Smooth muscle cell (in vitro differentiated cells): ENCODE data around the gene ATXN1. TPM values are rescaled to one million over a fixed set of nuclear protein-coding genes. Genes with fewer than 3 reads are reported as not detected.

Experiments
- DNase-seq: peaks from one replicate; lab custom pipeline; 2025; ENCODE audit not compliant: unreplicated experiment; lab: John Stamatoyannopoulos, UW
- H2AFZ ChIP-seq: fragments of 200-600 bp; sonication (generic); 2 replicates; pipeline ENCODE4 v1.6.0; 2016; ENCODE audit warnings: antibody characterized with exemption, low read depth, mild to moderate bottlenecking
- H3F3A ChIP-seq: fragments of 200-600 bp; sonication (generic); 2 replicates; pipeline ENCODE4 v1.6.0; 2017; ENCODE audit warnings: antibody characterized with exemption, low read depth
- H3K27ac ChIP-seq: fragments of 200-600 bp; sonication (generic); 2 replicates; pipeline ENCODE4 v1.5.1; 2016; ENCODE audit warnings: low read depth, mild to moderate bottlenecking
- H3K27me3 ChIP-seq: fragments of 200-600 bp; sonication (generic); 2 replicates; pipeline ENCODE4 v1.6.1; 2016; ENCODE audit warnings: low read depth, mild to moderate bottlenecking
- H3K36me3 ChIP-seq: fragments of 200-600 bp; sonication (generic); 2 replicates; pipeline ENCODE4 v1.5.1; 2016; ENCODE audit warnings: low read depth
- H3K4me1 ChIP-seq: fragments of 200-600 bp; sonication (generic); 2 replicates; pipeline ENCODE4 v1.5.1; 2016; ENCODE audit warnings: low read depth
- H3K4me2 ChIP-seq: fragments of 200-600 bp; sonication (generic); 2 replicates; pipeline ENCODE4 v1.6.0; 2016; ENCODE audit warnings: mild to moderate bottlenecking
- H3K4me3 ChIP-seq: fragments of 200-600 bp; sonication (generic); 2 replicates; pipeline ENCODE4 v1.5.1; 2016; ENCODE audit warnings: mild to moderate bottlenecking
- H3K79me2 ChIP-seq: fragments of 200-600 bp; sonication (generic); 2 replicates; pipeline ENCODE4 v1.6.0; 2016; ENCODE audit warnings: low read depth, mild to moderate bottlenecking
- H3K9ac ChIP-seq: fragments of 200-600 bp; sonication (generic); 2 replicates; pipeline ENCODE4 v1.6.0; 2016; ENCODE audit warnings: low read depth
- H3K9me3 ChIP-seq: fragments of 200-600 bp; sonication (generic); replicated peaks from 2 replicates; pipeline ENCODE4 v1.5.1; 2016; ENCODE audit warnings: low read depth
- H4K20me1 ChIP-seq: fragments of 200-600 bp; sonication (generic); 2 replicates; pipeline ENCODE4 v1.6.0; 2016; ENCODE audit warnings: low read depth
- WGBS: methylation state at CpG from one replicate; pipeline ENCODE4 v1.1.7; 2016; ENCODE audit warnings: low lambda C conversion rate; 5-methylcytosine and 5-hydroxymethylcytosine counted together
- polyA plus RNA-seq: library from polyadenylated mRNA; unstranded; fragments of >200 nt; fragmentation: Nextera tagmentation; extraction: Ambion mirVana; gene quantifications from 2 replicates; pipeline ENCODE4 v1.2.1, GENCODE V29; 2016
- total RNA-seq: library from RNA; depleted of rRNA; stranded (reverse); fragments of >200 nt; gene quantifications from 2 replicates; pipeline ENCODE4 v1.2.3, GENCODE V29; 2014
- TF ChIP-seq, protein P1 (sequence below): fragments of 200-600 bp; sonication (generic); IDR thresholded peaks from 2 replicates; pipeline ENCODE4 v1.5.1; 2017; ENCODE audit warnings: borderline replicate concordance, mild to moderate bottlenecking, antibody characterized with exemption; ENCODE audit not compliant: insufficient read depth, poor library complexity, severe bottlenecking

ATXN1 gene
- total and polyA plus RNA-seq, 2 experiments from 2014 or later, result 17.9 to 40.6 TPM

DNA sequence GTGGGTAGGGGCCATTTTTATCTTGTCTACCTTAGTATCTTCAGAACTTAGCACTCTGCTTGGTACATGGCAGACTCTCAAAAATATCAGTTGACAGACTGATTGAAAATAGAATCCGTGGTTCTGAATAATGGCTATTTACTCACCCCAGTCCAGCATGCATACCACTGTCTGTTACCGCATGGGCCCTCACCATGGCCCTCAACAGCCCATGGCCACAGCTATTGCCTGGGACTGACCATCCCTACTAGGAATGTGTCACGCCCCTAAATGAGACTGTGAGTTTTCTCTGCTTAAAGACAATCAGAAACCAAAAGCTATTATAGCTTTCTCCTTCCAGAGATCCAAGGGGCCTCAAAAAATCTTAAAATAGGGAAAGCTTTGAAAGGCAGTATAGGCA is 207.7 kb downstream of the ATXN1 start:
- peaks cover 7% of the 10 kb centered on the region for H3K79me2 ChIP-seq
- H3K36me3 ChIP-seq, result no peaks in the 10 kb centered on the region
- no peak overlapping the region for H3K4me3 ChIP-seq
- 97% methylated on average over 3 of the region's 3 CpGs for WGBS
- TF ChIP-seq, protein P1, sequence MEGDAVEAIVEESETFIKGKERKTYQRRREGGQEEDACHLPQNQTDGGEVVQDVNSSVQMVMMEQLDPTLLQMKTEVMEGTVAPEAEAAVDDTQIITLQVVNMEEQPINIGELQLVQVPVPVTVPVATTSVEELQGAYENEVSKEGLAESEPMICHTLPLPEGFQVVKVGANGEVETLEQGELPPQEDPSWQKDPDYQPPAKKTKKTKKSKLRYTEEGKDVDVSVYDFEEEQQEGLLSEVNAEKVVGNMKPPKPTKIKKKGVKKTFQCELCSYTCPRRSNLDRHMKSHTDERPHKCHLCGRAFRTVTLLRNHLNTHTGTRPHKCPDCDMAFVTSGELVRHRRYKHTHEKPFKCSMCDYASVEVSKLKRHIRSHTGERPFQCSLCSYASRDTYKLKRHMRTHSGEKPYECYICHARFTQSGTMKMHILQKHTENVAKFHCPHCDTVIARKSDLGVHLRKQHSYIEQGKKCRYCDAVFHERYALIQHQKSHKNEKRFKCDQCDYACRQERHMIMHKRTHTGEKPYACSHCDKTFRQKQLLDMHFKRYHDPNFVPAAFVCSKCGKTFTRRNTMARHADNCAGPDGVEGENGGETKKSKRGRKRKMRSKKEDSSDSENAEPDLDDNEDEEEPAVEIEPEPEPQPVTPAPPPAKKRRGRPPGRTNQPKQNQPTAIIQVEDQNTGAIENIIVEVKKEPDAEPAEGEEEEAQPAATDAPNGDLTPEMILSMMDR, result no peak
- H3K9ac ChIP-seq, result no peak overlapping the region
- no peaks in the 10 kb centered on the region for H3F3A ChIP-seq
- H3K4me1 ChIP-seq, result no peaks in the 10 kb centered on the region
- no peak overlapping the region for H3K4me2 ChIP-seq
- H3K27me3 ChIP-seq, result no peaks in the 10 kb centered on the region
- H3K27ac ChIP-seq, result no peak overlapping the region
- no peak overlapping the region for H2AFZ ChIP-seq
- no peak for DNase-seq
- no peaks in the 10 kb centered on the region for H3K9me3 ChIP-seq
- peaks cover 65% of the 10 kb centered on the region for H4K20me1 ChIP-seq

DNA sequence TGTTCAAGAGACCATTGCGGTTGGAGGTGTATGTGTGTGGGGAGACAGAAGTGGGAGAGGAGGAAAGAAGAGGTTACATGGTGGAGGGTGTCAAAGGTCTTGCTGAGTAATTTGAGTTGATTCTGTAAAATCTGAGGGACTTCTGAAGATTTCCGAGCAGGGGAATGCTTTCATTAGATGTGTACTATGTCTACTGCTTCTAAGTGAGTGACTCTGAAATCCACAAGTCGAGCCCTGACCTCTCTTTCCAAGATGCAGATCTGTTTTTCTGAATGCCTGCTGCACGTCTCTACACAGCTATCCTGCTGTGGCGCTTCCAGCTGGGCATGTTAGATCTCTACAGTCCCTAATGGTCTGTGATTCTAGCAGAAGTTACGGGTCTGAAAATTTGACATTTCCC is 209.8 kb downstream of the ATXN1 start:
- TF ChIP-seq, protein P1, result no peak
- no peaks in the 10 kb centered on the region for H3K9me3 ChIP-seq
- H3K79me2 ChIP-seq, result peaks cover 7% of the 10 kb centered on the region
- H4K20me1 ChIP-seq, result peaks cover 78% of the 10 kb centered on the region
- no peak overlapping the region for H2AFZ ChIP-seq
- H3F3A ChIP-seq, result peaks cover 4% of the 10 kb centered on the region
- DNase-seq, result no peak
- H3K27ac ChIP-seq, result no peak overlapping the region
- no peaks in the 10 kb centered on the region for H3K4me1 ChIP-seq
- 75% methylated on average over 6 of the region's 6 CpGs for WGBS
- no peak overlapping the region for H3K9ac ChIP-seq
- H3K36me3 ChIP-seq, result no peaks in the 10 kb centered on the region
- H3K27me3 ChIP-seq, result no peaks in the 10 kb centered on the region
- no peak overlapping the region for H3K4me3 ChIP-seq
- no peak overlapping the region for H3K4me2 ChIP-seq

DNA sequence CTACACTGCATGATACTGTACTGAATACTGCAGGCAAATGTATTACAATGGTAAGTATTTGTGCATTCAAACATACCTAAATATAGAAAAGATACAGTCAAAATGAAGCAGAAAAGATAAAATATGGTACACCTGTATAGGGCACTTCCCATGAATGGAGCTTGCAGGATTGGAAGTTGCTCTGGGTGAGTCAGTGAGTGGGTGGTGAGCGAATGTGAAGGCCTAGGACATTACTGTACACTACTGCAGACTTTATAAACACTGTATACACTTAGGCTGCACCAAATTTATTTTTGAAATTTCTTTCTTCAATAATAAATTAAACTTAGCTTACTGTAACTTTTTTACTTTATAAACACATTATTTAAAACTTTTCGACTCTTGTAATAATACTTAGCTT is 213.1 kb downstream of the ATXN1 start:
- H3F3A ChIP-seq, result peaks cover 4% of the 10 kb centered on the region
- no peak overlapping the region for H3K4me2 ChIP-seq

GRCh38 chr6:16547587-16547986 is 213.7 kb downstream of the ATXN1 start:
- 64% methylated on average over 4 of the region's 4 CpGs for WGBS
- Histone ChIP-seq H3K4me3 (no peak overlapping the region), H2AFZ (no peak overlapping the region), H3K79me2 (peaks cover 3% of the 10 kb centered on the region), H3K4me2 (no peak overlapping the region), H3K36me3 (no peaks in the 10 kb centered on the region), H3K9me3 (no peaks in the 10 kb centered on the region), H4K20me1 (peaks cover 87% of the 10 kb centered on the region), H3K9ac (no peak overlapping the region), H3K4me1 (no peaks in the 10 kb centered on the region), H3K27ac (no peak overlapping the region), H3K27me3 (no peaks in the 10 kb centered on the region), H3F3A (peaks cover 4% of the 10 kb centered on the region)
- no peak for DNase-seq
- TF ChIP-seq, protein P1, result no peak

More for the DNA sequence above, 213.1 kb downstream of the ATXN1 start:
- no peaks in the 10 kb centered on the region for H3K27me3 ChIP-seq
- H3K79me2 ChIP-seq, result peaks cover 3% of the 10 kb centered on the region
- no peak overlapping the region for H3K4me3 ChIP-seq
- DNase-seq, result no peak
- H3K9ac ChIP-seq, result no peak overlapping the region
- H3K9me3 ChIP-seq, result no peaks in the 10 kb centered on the region
- H4K20me1 ChIP-seq, result peaks cover 87% of the 10 kb centered on the region
- TF ChIP-seq, protein P1, result no peak
- H2AFZ ChIP-seq, result no peak overlapping the region
- H3K27ac ChIP-seq, result no peak overlapping the region
- WGBS, result 67% methylated on average over 2 of the region's 2 CpGs
- no peaks in the 10 kb centered on the region for H3K4me1 ChIP-seq
- no peaks in the 10 kb centered on the region for H3K36me3 ChIP-seq
